Measurements from ENCODE around the gene ESYT2. TPM values are rescaled to one million over a fixed set of nuclear protein-coding genes. Genes with fewer than 3 reads are reported as not detected.

The ESYT2 gene
- polyA plus RNA-seq, 1 donor (not counting 4 experiments of a cell fraction or from before 2014, with no cell fraction given), result 45.9 TPM

DNA sequence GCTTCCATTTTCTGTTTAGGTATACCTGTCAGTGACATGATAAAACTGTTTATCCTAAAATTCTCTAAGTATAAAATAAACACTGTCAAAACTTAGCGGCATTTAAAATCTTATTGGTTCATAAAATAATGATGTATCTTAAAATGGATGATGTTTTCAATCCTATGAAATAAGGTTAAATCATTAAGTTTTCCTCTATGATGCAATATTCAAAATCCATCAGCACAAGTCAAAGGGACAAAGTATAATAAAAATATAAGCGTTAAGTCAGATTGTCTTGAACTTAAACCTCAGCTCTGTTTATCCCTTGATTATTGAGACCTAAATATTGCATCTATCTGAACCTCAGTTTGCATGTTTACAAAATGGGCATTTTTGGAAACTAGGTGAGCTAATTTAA lies 78.1 kb downstream of the ESYT2 start:
- no peak overlapping the region for H2AFZ ChIP-seq (ENCODE audit: control insufficient read depth, low read length)
- no peaks in the 10 kb centered on the region for H3K27me3 ChIP-seq (ENCODE audit: control insufficient read depth, extremely low read depth, insufficient read depth, low read length)
- H3K4me3 ChIP-seq (ENCODE audit: control insufficient read depth in 2 of 3, extremely low read depth in 1 of 3, insufficient read depth in 2 of 3, low read depth in 1 of 3, low read length in 3 of 3), result no peak overlapping the region
- H3K9me1 ChIP-seq (ENCODE audit: control insufficient read depth, extremely low read depth, insufficient read depth, low read length), result no peaks in the 10 kb centered on the region
- H3K27ac ChIP-seq (ENCODE audit: control insufficient read depth, insufficient read depth, low read length), result no peak overlapping the region
- no peak for TF ChIP-seq EZH2 (IDR thresholded peaks at IDR 0.05; ENCODE audit: low read length)
- TF ChIP-seq, protein P1, sequence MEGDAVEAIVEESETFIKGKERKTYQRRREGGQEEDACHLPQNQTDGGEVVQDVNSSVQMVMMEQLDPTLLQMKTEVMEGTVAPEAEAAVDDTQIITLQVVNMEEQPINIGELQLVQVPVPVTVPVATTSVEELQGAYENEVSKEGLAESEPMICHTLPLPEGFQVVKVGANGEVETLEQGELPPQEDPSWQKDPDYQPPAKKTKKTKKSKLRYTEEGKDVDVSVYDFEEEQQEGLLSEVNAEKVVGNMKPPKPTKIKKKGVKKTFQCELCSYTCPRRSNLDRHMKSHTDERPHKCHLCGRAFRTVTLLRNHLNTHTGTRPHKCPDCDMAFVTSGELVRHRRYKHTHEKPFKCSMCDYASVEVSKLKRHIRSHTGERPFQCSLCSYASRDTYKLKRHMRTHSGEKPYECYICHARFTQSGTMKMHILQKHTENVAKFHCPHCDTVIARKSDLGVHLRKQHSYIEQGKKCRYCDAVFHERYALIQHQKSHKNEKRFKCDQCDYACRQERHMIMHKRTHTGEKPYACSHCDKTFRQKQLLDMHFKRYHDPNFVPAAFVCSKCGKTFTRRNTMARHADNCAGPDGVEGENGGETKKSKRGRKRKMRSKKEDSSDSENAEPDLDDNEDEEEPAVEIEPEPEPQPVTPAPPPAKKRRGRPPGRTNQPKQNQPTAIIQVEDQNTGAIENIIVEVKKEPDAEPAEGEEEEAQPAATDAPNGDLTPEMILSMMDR (optimal IDR thresholded peaks at IDR 0.05 in 1 of 3, IDR thresholded peaks at IDR 0.05 in 1 of 3, conservative IDR thresholded peaks at IDR 0.05 in 1 of 3; ENCODE audit: extremely low read depth in 1 of 3, insufficient read depth in 2 of 3, low read length in 3 of 3), result no peak
- FAIRE-seq (no peak), DNase-seq (ENCODE audit: low read depth, low spot score) (no peak)
- H3K9me3 ChIP-seq (ENCODE audit: control insufficient read depth, low read depth, low read length), result no peaks in the 10 kb centered on the region
- peaks cover 19% of the 10 kb centered on the region for H3K4me1 ChIP-seq (ENCODE audit: control insufficient read depth, extremely low read depth, insufficient read depth, low read length)
- no peaks in the 10 kb centered on the region for H3K79me2 ChIP-seq (ENCODE audit: control insufficient read depth, insufficient read depth, low read length)
- no peak overlapping the region for H3K9ac ChIP-seq (ENCODE audit: control insufficient read depth, extremely low read depth, insufficient read depth, low read length)
- H3K4me2 ChIP-seq (ENCODE audit: control insufficient read depth, extremely low read depth, insufficient read depth, low read depth, low read length), result no peak overlapping the region
- dilution Hi-C loops (cut with MboI; ENCODE audit: extremely low pct_ligation_motif_present, low sequenced_read_pairs), result no loop called here
- H3K36me3 ChIP-seq (ENCODE audit: control insufficient read depth in 2 of 2, extremely low read depth in 1 of 2, insufficient read depth in 2 of 2, low read length in 2 of 2), result peaks cover 5 to 8% of the 10 kb centered on the region in 2 experiments
- no peaks in the 10 kb centered on the region for H4K20me1 ChIP-seq (ENCODE audit: control insufficient read depth, extremely low read depth, insufficient read depth, low read length)

DNA sequence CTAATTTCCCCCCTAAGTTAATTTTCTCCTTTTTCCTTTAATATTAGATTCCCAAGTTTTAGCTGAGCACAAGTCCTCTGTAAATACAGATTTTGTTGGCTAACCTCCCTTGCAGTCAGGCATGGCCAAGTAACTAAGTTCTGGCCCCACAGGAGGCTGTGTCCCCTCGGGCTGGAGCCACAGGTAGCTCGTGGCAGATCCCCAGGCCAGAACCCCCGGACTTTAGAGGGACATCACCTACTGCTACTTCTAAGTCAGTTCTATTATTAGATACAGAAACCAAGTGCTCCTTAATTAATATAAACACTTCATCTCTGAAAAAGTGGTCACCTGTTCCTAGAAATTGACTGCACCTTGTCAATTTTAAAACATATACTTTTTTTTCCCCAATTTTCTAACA lies 78.6 kb downstream of the ESYT2 start:
- FAIRE-seq, result no peak
- H3K4me3 ChIP-seq (ENCODE audit: control insufficient read depth in 2 of 3, extremely low read depth in 1 of 3, insufficient read depth in 2 of 3, low read depth in 1 of 3, low read length in 3 of 3), result no peak overlapping the region
- dilution Hi-C loops (cut with MboI; ENCODE audit: extremely low pct_ligation_motif_present, low sequenced_read_pairs), result no loop called here
- H2AFZ ChIP-seq (ENCODE audit: control insufficient read depth, low read length), result no peak overlapping the region
- H3K9me3 ChIP-seq (ENCODE audit: control insufficient read depth, low read depth, low read length), result no peaks in the 10 kb centered on the region
- H3K4me2 ChIP-seq (ENCODE audit: control insufficient read depth, extremely low read depth, insufficient read depth, low read depth, low read length), result no peak overlapping the region
- peaks cover 3 to 12% of the 10 kb centered on the region in 2 experiments for H3K36me3 ChIP-seq (ENCODE audit: control insufficient read depth in 2 of 2, extremely low read depth in 1 of 2, insufficient read depth in 2 of 2, low read length in 2 of 2)
- H3K27me3 ChIP-seq (ENCODE audit: control insufficient read depth, extremely low read depth, insufficient read depth, low read length), result no peaks in the 10 kb centered on the region
- H3K79me2 ChIP-seq (ENCODE audit: control insufficient read depth, insufficient read depth, low read length), result no peaks in the 10 kb centered on the region
- no peaks in the 10 kb centered on the region for H4K20me1 ChIP-seq (ENCODE audit: control insufficient read depth, extremely low read depth, insufficient read depth, low read length)
- no peak for DNase-seq (ENCODE audit: low read depth, low spot score)
- H3K4me1 ChIP-seq (ENCODE audit: control insufficient read depth, extremely low read depth, insufficient read depth, low read length), result peaks cover 19% of the 10 kb centered on the region
- H3K27ac ChIP-seq (ENCODE audit: control insufficient read depth, insufficient read depth, low read length), result no peak overlapping the region
- no peaks in the 10 kb centered on the region for H3K9me1 ChIP-seq (ENCODE audit: control insufficient read depth, extremely low read depth, insufficient read depth, low read length)
- TF ChIP-seq EZH2 (IDR thresholded peaks at IDR 0.05; ENCODE audit: low read length), result no peak
- TF ChIP-seq, protein P1 (optimal IDR thresholded peaks at IDR 0.05 in 1 of 3, IDR thresholded peaks at IDR 0.05 in 1 of 3, conservative IDR thresholded peaks at IDR 0.05 in 1 of 3; ENCODE audit: extremely low read depth in 1 of 3, insufficient read depth in 2 of 3, low read length in 3 of 3), result no peak
- no peak overlapping the region for H3K9ac ChIP-seq (ENCODE audit: control insufficient read depth, extremely low read depth, insufficient read depth, low read length)
